ENCODE data around the gene KRTAP10-4.

- TF ChIP-seq, protein P1, sequence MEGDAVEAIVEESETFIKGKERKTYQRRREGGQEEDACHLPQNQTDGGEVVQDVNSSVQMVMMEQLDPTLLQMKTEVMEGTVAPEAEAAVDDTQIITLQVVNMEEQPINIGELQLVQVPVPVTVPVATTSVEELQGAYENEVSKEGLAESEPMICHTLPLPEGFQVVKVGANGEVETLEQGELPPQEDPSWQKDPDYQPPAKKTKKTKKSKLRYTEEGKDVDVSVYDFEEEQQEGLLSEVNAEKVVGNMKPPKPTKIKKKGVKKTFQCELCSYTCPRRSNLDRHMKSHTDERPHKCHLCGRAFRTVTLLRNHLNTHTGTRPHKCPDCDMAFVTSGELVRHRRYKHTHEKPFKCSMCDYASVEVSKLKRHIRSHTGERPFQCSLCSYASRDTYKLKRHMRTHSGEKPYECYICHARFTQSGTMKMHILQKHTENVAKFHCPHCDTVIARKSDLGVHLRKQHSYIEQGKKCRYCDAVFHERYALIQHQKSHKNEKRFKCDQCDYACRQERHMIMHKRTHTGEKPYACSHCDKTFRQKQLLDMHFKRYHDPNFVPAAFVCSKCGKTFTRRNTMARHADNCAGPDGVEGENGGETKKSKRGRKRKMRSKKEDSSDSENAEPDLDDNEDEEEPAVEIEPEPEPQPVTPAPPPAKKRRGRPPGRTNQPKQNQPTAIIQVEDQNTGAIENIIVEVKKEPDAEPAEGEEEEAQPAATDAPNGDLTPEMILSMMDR (conservative IDR thresholded peaks at IDR 0.05 in 1 of 2, IDR thresholded peaks at IDR 0.05 in 1 of 2; ENCODE audit: low read depth in 1 of 2, low read length in 2 of 2): no peak
- TF ChIP-seq EZH2 (IDR thresholded peaks at IDR 0.05; ENCODE audit: low read length, missing control alignments): no peak
Measured at GRCh38 chr21:44552136-44552535, 21.4 kb upstream of the KRTAP10-4 start.
